Measurements from ENCODE around the gene ZNF311. TPM values are rescaled to one million over a fixed set of nuclear protein-coding genes. Genes with fewer than 3 reads are reported as not detected.

The ZNF311 gene
- 0.71 and 0.86 TPM in 2 replicates for total RNA-seq (2014; rRNA removed)
- 0.43 TPM for polyA plus RNA-seq (2012)

- peak; percentile 70 for DNase-seq (ENCODE audit: low read depth)
Measured at GRCh38 chr6:29005183-29005885, at the start of gene ZNF311. Gene ZNF311, minus strand, starts transcription at chr6:29005315. Its CDS starts 1,361 bp downstream, at chr6:29003954.

DNA sequence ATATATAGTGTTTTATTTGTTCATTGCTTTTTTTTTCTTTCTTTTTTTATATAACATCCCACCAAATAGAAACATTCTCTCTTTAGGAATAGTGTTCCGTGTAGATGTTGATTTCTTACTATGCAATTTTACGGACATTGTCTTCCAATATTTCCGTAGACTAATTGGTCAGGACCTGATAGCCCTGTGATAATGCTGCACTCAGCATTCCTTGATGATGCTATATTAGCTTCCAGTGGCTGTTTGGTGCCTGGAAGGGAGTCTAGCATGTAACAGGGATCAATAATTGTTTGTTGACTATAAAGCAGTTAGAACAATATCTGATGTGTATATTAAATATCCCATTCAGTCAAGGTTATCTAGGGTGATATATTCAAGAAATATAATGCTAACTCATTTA is 46.6 kb upstream of the ZNF311 start:
- DNase-seq (ENCODE audit: low read depth): no peak

DNA sequence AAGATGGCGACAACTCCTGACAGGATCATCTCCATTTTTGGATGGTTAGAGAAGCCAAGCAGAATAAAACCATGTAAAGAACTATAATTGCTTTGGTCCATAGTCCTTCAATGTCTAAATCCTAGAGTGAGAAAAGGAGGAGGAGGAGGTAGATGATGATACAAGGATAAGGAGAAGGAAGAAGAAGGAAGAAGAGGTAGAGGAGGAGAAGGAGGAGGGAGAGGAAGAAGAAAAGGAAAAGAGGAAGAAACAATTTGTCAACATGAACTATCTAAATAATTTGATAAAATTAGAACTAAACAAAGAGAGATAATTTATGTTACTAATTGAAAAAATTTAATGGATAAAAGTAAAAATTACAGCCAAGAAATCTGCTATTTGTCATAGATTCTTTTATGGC is 40.0 kb upstream of the ZNF311 start, which contains the start of gene OR2W1:
OR2W1 (minus strand) TSS at position 101 of the 400 bp plus-strand sequence; CDS start at position 101, 0 bp downstream.
- no peak for DNase-seq (ENCODE audit: low read depth)

DNA sequence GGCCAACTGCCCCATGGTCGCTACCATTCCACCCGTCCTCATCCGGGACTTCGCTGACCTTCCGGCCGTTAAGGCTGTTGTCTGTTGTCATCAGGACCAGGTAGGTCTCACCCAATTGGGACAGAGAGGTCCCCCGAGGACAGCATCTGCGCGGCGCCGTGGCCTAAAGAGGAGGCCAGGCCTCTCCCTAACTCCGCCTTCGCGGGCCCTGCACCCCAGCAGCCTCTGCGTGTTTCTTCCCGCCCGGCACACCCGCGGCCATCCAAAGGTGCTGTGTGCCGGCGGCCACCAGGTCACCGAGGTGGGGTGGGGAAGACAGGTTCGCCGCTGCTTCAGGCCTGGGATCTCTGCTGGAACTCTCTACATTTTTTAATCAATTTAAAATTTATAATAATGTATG is 30.8 kb upstream of the ZNF311 start:
- no peak for DNase-seq (ENCODE audit: low read depth)

- DNase-seq (ENCODE audit: low read depth): no peak
Measured at GRCh38 chr6:29028821-29029220, 23.7 kb upstream of the ZNF311 start.

- DNase-seq (ENCODE audit: low read depth): no peak
Measured at GRCh38 chr6:29025927-29026585, 20.9 kb upstream of the ZNF311 start.

DNA sequence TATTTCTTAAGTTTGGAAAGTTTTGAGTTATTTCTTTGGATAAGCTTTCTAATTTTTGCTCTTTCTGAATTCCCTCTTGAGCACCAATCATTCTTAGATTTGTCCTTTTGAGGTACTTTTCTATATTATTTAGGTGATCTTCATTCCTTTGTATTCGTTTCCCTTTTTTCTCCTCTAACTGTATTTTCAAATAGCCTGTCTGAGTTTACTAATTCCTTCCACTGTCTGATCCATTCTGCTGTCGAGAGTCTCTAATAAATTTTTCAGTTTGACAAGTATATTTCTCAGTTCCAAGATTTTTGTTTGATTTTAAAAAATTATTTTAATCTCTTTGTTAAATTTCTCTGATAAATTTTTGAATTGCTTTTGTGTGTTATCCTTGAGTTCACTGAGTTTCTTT is 16.3 kb upstream of the ZNF311 start:
- no peak for DNase-seq (ENCODE audit: low read depth)

- DNase-seq (ENCODE audit: low read depth): no peak
Measured at GRCh38 chr6:29019629-29020028, 14.5 kb upstream of the ZNF311 start.

- DNase-seq (ENCODE audit: low read depth): no peak
Measured at GRCh38 chr6:29017428-29017802, 12.3 kb upstream of the ZNF311 start.

- peak; percentile 69 for DNase-seq (ENCODE audit: low read depth)
Measured at GRCh38 chr6:29016559-29017427, 11.7 kb upstream of the ZNF311 start.

GRCh38 chr6:29014729-29015608 is 9.9 kb upstream of the ZNF311 start:
- no peak for DNase-seq (ENCODE audit: low read depth)

DNA sequence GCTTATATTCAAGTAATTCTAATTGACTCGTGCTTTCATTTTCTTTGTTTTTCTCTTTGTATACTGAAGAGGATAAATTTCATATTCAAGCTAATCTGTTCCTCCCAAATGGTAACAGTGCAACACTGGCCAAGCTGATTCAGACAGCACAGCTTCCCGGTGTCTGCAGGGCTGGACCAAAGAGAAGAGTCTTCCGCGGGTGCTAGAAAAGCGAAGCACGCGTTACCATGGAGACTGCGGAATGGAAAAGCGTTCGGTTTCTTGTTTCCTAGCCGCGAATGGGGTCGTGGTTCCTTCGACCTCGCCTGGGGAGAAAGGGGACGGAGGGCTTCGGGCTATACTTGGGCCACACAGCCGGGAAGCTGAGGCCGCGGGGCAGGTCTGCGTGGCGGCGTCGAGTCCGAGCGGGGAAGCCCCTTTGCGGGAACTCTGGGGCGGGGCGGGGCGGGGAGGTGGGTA is 6.2 kb upstream of the ZNF311 start:
- DNase-seq (ENCODE audit: low read depth): peak; percentile 68

DNA sequence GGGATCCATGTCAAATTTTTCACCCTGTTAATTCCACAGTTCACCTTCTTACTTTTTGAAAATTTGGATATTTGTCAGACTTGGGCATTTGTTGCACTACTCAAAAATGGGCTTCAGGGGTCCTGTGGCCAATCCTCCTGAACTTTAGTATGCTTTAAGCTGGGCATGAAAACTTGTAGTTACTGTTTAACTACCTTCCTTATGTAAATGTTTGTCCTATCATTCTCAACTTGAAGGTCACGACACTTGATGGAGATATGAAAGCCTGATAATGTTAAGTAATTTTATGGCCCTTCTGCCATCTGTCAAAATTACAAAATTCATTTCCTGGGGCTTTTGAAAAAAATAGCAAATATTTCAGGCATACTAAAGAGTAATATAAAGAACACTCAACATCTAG is 4.2 kb upstream of the ZNF311 start:
- DNase-seq (ENCODE audit: low read depth): no peak

GRCh38 chr6:29008089-29008488 is 3.0 kb upstream of the ZNF311 start:
- DNase-seq (ENCODE audit: low read depth): no peak

- DNase-seq (ENCODE audit: low read depth): no peak
Measured at GRCh38 chr6:28996844-28997510, 8.1 kb downstream of the ZNF311 start.

DNA sequence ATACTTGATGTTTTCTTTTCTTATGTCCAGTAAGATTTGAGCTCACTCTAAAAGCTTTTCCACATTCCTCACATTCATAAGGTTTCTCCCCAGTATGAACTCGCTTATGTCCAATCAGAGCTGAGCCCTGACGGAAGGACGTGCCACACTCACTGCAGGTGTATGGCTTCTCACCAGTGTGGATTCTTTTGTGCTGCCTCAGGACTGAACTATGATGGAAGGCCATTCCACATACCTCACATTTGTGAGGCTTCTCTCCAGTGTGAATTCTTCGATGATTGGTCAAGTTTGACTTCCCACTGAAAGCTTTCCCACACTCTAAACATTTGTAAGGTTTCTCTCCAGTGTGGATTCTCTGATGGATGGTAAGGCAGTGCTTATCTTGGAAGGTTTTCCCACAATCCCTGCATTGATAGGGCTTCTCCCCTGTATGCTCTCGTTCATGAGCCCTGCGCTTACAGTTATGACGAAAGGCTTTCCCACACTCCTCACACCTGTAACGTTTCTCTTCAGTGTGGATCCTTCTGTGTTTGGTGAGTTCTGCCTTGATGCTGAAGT is 9.9 kb downstream of the ZNF311 start:
- DNase-seq (ENCODE audit: low read depth): no peak

GRCh38 chr6:28988536-28989311 is 16.4 kb downstream of the ZNF311 start:
- DNase-seq (ENCODE audit: low read depth): no peak

DNA sequence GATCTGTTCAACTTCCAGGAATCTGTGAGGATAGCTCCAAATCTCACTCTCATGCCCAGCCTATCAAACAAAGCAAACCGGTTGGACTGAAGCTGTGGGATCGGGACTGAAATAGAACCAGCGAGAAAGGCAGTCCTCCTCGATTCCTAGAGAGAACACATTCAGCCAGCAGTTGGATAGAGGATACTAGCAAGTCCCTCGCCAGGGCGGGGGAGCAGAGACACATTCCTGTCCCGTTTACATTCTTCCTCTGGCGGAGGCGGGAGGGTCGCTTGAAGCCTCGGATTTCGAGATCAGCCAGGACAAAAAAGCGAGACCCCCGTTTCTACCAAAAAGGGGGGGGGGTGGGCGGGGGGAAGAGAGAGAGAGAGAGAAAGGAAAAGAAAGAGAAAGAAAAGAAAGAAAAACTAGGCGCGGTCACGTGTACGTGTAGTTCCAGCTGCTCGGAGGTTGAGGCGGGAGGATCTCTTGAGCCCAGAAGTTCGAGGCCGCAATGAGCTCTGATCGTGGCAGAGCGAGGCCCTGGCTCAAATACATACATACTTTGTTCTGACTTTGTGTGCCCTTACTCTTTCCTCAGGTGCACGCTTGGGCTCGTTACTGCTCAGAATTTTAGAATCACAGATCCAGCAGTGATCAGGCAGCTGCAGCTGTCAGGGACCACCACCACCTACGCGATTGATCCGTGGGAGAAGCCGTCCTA is 19.5 kb downstream of the ZNF311 start:
- DNase-seq (ENCODE audit: low read depth): peak; percentile 97

GRCh38 chr6:28983838-28984237 is 21.3 kb downstream of the ZNF311 start:
- DNase-seq (ENCODE audit: low read depth): no peak
